ENCODE measurements around the gene NPAS3. TPM values are rescaled to one million over a fixed set of nuclear protein-coding genes. Genes with fewer than 3 reads are reported as not detected.

The NPAS3 gene
- total RNA-seq, 1 donor from 2014 or later = 5.2 TPM

GRCh38 chr14:33510991-33511390 lies 572.3 kb downstream of the NPAS3 start:
- TF ChIP-seq, protein P1, sequence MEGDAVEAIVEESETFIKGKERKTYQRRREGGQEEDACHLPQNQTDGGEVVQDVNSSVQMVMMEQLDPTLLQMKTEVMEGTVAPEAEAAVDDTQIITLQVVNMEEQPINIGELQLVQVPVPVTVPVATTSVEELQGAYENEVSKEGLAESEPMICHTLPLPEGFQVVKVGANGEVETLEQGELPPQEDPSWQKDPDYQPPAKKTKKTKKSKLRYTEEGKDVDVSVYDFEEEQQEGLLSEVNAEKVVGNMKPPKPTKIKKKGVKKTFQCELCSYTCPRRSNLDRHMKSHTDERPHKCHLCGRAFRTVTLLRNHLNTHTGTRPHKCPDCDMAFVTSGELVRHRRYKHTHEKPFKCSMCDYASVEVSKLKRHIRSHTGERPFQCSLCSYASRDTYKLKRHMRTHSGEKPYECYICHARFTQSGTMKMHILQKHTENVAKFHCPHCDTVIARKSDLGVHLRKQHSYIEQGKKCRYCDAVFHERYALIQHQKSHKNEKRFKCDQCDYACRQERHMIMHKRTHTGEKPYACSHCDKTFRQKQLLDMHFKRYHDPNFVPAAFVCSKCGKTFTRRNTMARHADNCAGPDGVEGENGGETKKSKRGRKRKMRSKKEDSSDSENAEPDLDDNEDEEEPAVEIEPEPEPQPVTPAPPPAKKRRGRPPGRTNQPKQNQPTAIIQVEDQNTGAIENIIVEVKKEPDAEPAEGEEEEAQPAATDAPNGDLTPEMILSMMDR (IDR thresholded peaks at IDR 0.05; ENCODE audit: unreplicated experiment) = no peak
- no peak overlapping the region for H3K4me3 Mint-ChIP-seq
- no peak overlapping the region for H3K27ac Mint-ChIP-seq
- H3K36me3 Mint-ChIP-seq = no peaks in the 10 kb centered on the region
- no peaks in the 10 kb centered on the region for H3K9me3 Mint-ChIP-seq
- peaks cover 25% of the 10 kb centered on the region for H3K4me1 Mint-ChIP-seq
- no peak for DNase-seq (ENCODE audit: low spot score in 2 of 2, unreplicated experiment in 2 of 2)
- peaks cover 3% of the 10 kb centered on the region for H3K27me3 Mint-ChIP-seq (ENCODE audit: low read depth)

- H3K27me3 Mint-ChIP-seq (ENCODE audit: low read depth) = peaks cover 3% of the 10 kb centered on the region
- no peak overlapping the region for H3K4me3 Mint-ChIP-seq
- peaks cover 25% of the 10 kb centered on the region for H3K4me1 Mint-ChIP-seq
- H3K9me3 Mint-ChIP-seq = no peaks in the 10 kb centered on the region
- DNase-seq (ENCODE audit: low spot score in 2 of 2, unreplicated experiment in 2 of 2) = no peak
- H3K27ac Mint-ChIP-seq = no peak overlapping the region
- no peaks in the 10 kb centered on the region for H3K36me3 Mint-ChIP-seq
- TF ChIP-seq, protein P1 (IDR thresholded peaks at IDR 0.05; ENCODE audit: unreplicated experiment) = no peak
Measured at GRCh38 chr14:33511851-33512640, 573.4 kb downstream of the NPAS3 start.

DNA sequence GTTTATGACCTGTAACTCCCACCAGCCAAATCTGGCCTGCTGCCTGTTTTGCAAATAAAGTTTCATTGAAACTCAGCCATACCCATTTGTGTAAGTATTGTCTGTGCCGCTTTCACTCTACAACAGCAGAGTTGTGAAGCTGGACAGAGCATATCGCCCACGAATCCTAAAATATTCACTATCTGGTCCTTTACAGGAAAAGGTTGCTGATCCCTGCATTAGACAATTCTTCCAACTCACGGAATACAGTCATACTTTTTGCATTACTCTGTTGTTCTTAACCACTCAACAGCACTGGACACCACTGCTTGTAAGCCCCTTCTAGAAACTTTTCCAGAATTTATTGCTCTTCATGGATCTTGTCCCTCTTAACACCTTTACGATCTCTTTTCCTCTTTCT lies 576.8 kb downstream of the NPAS3 start:
- H3K4me3 Mint-ChIP-seq = no peak overlapping the region
- TF ChIP-seq, protein P1 (IDR thresholded peaks at IDR 0.05; ENCODE audit: unreplicated experiment) = no peak
- H3K9me3 Mint-ChIP-seq = no peaks in the 10 kb centered on the region
- no peaks in the 10 kb centered on the region for H3K36me3 Mint-ChIP-seq
- no peak for DNase-seq (ENCODE audit: low spot score in 2 of 2, unreplicated experiment in 2 of 2)
- H3K4me1 Mint-ChIP-seq = peaks cover 17% of the 10 kb centered on the region
- H3K27me3 Mint-ChIP-seq (ENCODE audit: low read depth) = peaks cover 3% of the 10 kb centered on the region
- no peak overlapping the region for H3K27ac Mint-ChIP-seq

DNA sequence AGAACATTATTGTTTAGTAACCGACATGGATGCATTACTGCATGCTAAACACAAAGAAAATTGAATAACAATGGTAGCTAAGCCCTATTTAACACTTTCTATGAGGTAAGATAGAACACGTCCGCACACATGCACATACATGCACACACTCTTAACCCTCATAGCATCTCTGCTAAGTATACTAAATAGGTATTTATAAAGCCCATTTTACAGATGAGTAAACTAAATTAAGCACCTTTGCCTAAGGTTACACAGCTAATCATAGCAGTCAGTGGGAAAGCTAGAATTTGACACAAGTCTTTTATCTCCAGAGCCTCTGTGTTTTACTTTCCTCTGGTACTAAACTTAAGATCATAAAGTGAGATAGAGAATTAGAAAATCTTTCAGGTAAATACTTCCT lies 577.2 kb downstream of the NPAS3 start:
- TF ChIP-seq, protein P1 (IDR thresholded peaks at IDR 0.05; ENCODE audit: unreplicated experiment) = no peak
- H3K27me3 Mint-ChIP-seq (ENCODE audit: low read depth) = peaks cover 3% of the 10 kb centered on the region
- H3K27ac Mint-ChIP-seq = no peak overlapping the region
- H3K4me3 Mint-ChIP-seq = no peak overlapping the region
- H3K36me3 Mint-ChIP-seq = no peaks in the 10 kb centered on the region
- no peaks in the 10 kb centered on the region for H3K9me3 Mint-ChIP-seq
- peaks cover 13% of the 10 kb centered on the region for H3K4me1 Mint-ChIP-seq
- DNase-seq (ENCODE audit: low spot score in 2 of 2, unreplicated experiment in 2 of 2) = no peak

DNA sequence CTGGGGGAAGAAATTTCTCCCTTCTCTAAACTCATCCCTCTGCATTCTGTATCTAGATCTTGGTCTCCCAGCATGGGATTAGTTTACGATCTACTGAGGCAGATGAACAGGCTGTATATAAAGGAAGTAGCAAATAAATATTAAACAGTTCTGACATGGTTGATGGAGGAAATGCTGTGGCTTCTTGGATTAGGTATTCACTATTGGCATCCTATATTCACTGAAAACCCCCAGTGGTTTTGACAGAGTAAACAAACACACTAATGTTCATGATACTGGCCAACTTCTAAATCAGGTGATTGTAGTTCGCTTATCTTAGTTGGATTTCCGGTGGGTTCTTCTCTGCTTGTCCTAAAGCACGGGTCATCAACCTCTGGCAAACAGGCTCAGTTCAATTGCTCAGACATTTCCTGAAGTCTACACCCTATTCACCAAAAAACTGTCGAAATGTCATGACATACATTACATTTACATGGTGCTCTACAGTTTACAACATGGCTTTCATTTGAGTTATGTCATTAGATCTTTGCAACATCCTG lies 578.3 kb downstream of the NPAS3 start:
- TF ChIP-seq, protein P1 (IDR thresholded peaks at IDR 0.05; ENCODE audit: unreplicated experiment) = no peak
- Mint-ChIP-seq H3K27me3 (ENCODE audit: low read depth) (peaks cover 3% of the 10 kb centered on the region), H3K27ac (no peak overlapping the region), H3K4me1 (peaks cover 13% of the 10 kb centered on the region), H3K4me3 (no peak overlapping the region), H3K36me3 (no peaks in the 10 kb centered on the region), H3K9me3 (no peaks in the 10 kb centered on the region)
- no peak for DNase-seq (ENCODE audit: low spot score in 2 of 2, unreplicated experiment in 2 of 2)

Measured in mesothelial cell of epicardium (in vitro differentiated cells).